Measurements from ENCODE around the gene F2R. TPM values are rescaled to one million over a fixed set of nuclear protein-coding genes. Genes with fewer than 3 reads are reported as not detected.

Gene F2R
- total and polyA plus RNA-seq, 9 of the 15 experiments (the other 6 are each of a cell fraction or from before 2014, with no cell fraction given) = 4.0 to 34.7 (median 15.1) TPM

DNA sequence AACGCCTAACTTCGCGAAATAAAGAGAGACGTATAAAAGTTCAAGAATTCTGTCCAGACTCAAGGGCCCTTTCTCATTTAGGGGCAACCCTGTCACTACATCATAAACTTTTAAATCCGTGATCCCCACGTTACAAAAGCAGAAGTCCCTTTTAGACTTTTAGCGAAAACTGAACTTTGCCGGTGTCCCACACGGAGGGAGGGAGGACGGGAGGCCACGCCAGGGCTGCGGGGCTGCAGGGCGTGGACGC is 515 bp upstream of the F2R start (continued):
- TF ChIP-seq, protein P1, sequence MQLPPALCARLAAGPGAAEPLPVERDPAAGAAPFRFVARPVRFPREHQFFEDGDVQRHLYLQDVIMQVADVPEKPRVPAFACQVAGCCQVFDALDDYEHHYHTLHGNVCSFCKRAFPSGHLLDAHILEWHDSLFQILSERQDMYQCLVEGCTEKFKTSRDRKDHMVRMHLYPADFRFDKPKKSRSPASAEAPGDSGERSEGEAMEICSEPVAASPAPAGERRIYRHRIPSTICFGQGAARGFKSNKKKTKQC (CRISPR knock-in tag; IDR thresholded peaks at IDR 0.05) = no peak
- TF ChIP-seq, protein P2, sequence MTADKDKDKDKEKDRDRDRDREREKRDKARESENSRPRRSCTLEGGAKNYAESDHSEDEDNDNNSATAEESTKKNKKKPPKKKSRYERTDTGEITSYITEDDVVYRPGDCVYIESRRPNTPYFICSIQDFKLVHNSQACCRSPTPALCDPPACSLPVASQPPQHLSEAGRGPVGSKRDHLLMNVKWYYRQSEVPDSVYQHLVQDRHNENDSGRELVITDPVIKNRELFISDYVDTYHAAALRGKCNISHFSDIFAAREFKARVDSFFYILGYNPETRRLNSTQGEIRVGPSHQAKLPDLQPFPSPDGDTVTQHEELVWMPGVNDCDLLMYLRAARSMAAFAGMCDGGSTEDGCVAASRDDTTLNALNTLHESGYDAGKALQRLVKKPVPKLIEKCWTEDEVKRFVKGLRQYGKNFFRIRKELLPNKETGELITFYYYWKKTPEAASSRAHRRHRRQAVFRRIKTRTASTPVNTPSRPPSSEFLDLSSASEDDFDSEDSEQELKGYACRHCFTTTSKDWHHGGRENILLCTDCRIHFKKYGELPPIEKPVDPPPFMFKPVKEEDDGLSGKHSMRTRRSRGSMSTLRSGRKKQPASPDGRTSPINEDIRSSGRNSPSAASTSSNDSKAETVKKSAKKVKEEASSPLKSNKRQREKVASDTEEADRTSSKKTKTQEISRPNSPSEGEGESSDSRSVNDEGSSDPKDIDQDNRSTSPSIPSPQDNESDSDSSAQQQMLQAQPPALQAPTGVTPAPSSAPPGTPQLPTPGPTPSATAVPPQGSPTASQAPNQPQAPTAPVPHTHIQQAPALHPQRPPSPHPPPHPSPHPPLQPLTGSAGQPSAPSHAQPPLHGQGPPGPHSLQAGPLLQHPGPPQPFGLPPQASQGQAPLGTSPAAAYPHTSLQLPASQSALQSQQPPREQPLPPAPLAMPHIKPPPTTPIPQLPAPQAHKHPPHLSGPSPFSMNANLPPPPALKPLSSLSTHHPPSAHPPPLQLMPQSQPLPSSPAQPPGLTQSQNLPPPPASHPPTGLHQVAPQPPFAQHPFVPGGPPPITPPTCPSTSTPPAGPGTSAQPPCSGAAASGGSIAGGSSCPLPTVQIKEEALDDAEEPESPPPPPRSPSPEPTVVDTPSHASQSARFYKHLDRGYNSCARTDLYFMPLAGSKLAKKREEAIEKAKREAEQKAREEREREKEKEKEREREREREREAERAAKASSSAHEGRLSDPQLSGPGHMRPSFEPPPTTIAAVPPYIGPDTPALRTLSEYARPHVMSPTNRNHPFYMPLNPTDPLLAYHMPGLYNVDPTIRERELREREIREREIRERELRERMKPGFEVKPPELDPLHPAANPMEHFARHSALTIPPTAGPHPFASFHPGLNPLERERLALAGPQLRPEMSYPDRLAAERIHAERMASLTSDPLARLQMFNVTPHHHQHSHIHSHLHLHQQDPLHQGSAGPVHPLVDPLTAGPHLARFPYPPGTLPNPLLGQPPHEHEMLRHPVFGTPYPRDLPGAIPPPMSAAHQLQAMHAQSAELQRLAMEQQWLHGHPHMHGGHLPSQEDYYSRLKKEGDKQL (CRISPR knock-in tag; IDR thresholded peaks at IDR 0.05; ENCODE audit: borderline replicate concordance) = no peak
- TF ChIP-seq GTF2F1 (IDR thresholded peaks at IDR 0.05; ENCODE audit: low read depth, low read length) = no peak
